HL-60 (cell line): ENCODE measurements around the gene ADAMTS1.

ENCODE experiments used
- DNase-seq, 2 experiments: peaks; one replicate each; pipeline ENCODE4 v3.0.0-alpha.2; 2010 to 2020; ENCODE audit warnings: low read depth in 1 of 2, low spot score in 1 of 2
- H3K27ac ChIP-seq: fragments of 250-450 bp; sonication (Bioruptor Pico); replicated peaks from 2 replicates; pipeline ENCODE4 v1.5.1; 2020; ENCODE audit warnings: mild to moderate bottlenecking, moderate library complexity
- H3K27me3 ChIP-seq: fragments of 250-450 bp; sonication (Bioruptor Pico); 2 replicates; pipeline ENCODE4 v1.5.1; 2021; ENCODE audit warnings: mild to moderate bottlenecking, moderate library complexity; ENCODE audit not compliant: insufficient read depth, poor library complexity, severe bottlenecking
- H3K4me3 ChIP-seq: replicated peaks from 2 replicates; pipeline ENCODE4 v1.5.1; 2011; ENCODE audit warnings: mild to moderate bottlenecking, control low read depth, low read length; ENCODE audit not compliant: insufficient read depth
- GABPA ChIP-seq: IDR thresholded peaks from 2 replicates; pipeline ENCODE4 v1.6.1; 2012; ENCODE audit warnings: low read depth
- POLR2AphosphoS5 ChIP-seq: IDR thresholded peaks from 2 replicates; pipeline ENCODE4 v1.6.1; 2012; ENCODE audit warnings: low read depth
- REST ChIP-seq: IDR thresholded peaks from 2 replicates; pipeline ENCODE4 v1.6.1; 2012; ENCODE audit warnings: low read depth; ENCODE audit not compliant: insufficient replicate concordance
- SPI1 ChIP-seq: IDR thresholded peaks from 2 replicates; pipeline ENCODE4 v1.6.1; 2012; ENCODE audit warnings: low read depth, mild to moderate bottlenecking, borderline replicate concordance
- TF ChIP-seq, protein P1 (sequence below): IDR thresholded peaks from one replicate; pipeline ENCODE4 v1.5.1; 2011; ENCODE audit warnings: low read length, control low read depth, inconsistent platforms; ENCODE audit not compliant: insufficient read depth

The ADAMTS1 gene

DNA sequence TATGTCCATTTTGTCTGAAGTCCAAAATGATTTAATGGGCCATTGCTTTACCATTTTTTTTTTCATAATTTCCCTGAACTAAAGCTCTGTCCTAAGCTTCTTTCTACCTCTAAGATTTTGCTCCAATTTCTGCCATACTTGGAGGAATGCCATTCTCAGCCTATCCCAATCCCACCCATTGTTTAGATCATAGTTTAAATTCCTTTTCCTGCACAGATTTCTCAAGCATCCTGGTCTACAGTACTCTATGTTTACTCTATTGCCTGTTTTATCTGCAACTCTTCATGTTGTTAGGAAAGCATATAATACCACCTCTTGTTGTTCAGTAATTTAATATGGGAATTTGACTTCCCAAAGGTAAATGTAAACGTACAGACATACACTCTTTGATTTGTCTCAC lies 30.8 kb downstream of the ADAMTS1 start:
- TF ChIP-seq, protein P1, sequence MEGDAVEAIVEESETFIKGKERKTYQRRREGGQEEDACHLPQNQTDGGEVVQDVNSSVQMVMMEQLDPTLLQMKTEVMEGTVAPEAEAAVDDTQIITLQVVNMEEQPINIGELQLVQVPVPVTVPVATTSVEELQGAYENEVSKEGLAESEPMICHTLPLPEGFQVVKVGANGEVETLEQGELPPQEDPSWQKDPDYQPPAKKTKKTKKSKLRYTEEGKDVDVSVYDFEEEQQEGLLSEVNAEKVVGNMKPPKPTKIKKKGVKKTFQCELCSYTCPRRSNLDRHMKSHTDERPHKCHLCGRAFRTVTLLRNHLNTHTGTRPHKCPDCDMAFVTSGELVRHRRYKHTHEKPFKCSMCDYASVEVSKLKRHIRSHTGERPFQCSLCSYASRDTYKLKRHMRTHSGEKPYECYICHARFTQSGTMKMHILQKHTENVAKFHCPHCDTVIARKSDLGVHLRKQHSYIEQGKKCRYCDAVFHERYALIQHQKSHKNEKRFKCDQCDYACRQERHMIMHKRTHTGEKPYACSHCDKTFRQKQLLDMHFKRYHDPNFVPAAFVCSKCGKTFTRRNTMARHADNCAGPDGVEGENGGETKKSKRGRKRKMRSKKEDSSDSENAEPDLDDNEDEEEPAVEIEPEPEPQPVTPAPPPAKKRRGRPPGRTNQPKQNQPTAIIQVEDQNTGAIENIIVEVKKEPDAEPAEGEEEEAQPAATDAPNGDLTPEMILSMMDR = no peak
- TF ChIP-seq POLR2AphosphoS5 (no peak), REST (no peak), GABPA (no peak), SPI1 (no peak)
- Histone ChIP-seq H3K4me3 (no peak overlapping the region), H3K27ac (no peak overlapping the region), H3K27me3 (no peaks in the 10 kb centered on the region)
- DNase-seq = no peak

DNA sequence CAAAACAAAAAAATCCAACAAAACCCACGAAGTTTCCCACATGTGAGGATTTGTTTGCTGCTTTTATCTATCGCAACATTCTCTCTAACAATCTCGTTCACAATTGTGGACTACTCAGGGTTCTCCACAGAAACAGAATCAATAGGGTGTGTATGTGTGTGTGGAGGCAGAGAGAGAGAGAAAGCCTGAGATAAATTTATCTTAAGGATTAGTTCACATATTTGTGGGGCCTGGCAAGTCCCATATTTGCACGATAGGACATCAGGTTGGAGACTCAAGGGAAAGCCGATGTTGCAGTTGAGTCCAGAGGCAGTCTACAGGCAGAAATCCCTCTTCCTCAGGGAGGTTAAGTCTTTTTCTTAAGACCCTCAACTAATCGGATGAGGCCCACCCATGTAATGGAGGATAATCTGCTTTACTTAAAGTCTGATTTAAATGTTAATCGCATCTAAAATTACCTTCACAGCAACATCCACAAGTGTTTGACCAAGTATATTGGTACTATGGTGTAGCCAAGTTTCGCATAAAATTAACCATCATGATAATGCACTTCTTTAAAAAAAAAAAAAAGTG lies 31.7 kb downstream of the ADAMTS1 start:
- TF ChIP-seq POLR2AphosphoS5 (no peak), GABPA (no peak), REST (no peak), SPI1 (no peak)
- TF ChIP-seq, protein P1 = no peak
- Histone ChIP-seq H3K4me3 (no peak overlapping the region), H3K27me3 (no peaks in the 10 kb centered on the region), H3K27ac (no peak overlapping the region)
- DNase-seq = no peak

- TF ChIP-seq REST = no peak
- Histone ChIP-seq H3K4me3 (no peak overlapping the region), H3K27me3 (no peaks in the 10 kb centered on the region), H3K27ac (no peak overlapping the region)
- no peak for DNase-seq
These were observed 33.0 kb downstream of the ADAMTS1 start for GRCh38 chr21:26812173-26812572.

DNA sequence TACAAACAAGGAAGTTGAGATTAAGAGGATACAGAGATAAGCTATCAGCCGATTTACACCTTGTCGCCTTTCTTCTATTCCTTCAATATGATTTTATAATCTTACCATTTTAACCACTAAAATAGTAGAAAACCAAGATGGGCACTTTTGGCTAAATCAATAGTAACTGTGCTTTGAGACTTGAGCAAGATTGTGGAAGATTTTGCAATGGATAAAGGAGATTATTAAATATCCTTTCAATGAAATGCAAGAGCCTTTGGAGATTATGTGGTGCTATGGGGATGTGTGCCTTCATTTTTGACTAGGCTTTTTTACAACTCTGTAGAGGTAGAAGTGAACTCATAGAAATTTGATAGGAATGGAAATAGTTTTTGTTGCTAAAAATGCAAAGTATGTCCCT lies 33.7 kb downstream of the ADAMTS1 start:
- TF ChIP-seq REST (no peak), SPI1 (no peak), POLR2AphosphoS5 (no peak), GABPA (no peak)
- TF ChIP-seq, protein P1 = no peak
- no peak for DNase-seq
- no peaks in the 10 kb centered on the region for H3K27me3 ChIP-seq
- no peak overlapping the region for H3K27ac ChIP-seq
- H3K4me3 ChIP-seq = no peak overlapping the region
